Measurements from ENCODE around the gene ZGPAT. TPM values are rescaled to one million over a fixed set of nuclear protein-coding genes. Genes with fewer than 3 reads are reported as not detected.

The ZGPAT gene
- total RNA-seq, 4 donors from 2014 or later, result 21.7 to 25.8 (median 23.3) TPM

DNA sequence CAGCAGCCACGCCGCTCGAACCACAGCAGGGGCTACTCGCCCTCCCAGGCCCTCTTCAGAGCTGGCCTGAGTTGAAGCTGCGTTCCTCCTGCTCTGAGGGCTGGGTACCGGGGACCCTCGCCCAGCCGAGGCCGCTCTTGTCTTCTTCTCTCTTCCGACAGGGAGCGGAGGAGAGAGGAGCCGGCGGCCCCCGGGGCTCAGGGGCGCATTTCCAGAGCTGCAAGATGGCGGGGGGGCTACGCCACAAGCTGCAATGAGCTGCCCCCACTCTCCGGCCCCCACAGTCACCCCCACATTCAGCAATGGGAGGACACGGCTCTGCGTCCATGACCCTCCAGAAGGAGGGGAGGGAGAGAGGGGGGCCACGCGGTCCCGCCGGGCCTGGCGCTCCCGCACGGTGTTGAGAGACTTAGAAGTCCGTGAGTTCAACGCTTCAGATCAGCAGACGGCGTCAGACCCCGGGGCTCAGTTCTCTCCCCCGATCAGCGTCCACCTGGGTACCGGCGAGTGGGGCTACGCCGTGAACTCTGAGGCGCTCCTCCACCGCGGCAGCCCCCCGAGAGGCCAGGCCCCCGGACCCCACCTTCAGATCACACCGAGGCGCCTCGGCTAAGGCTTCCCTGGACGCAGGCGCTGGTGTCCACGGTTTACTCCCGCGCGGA is 63.3 kb downstream of the ZGPAT start:
- DNase-seq (ENCODE audit: low spot score in 2 of 2), result no peak
- no peaks in the 10 kb centered on the region for H3K9me3 ChIP-seq
- H3K27ac ChIP-seq, result no peak overlapping the region
- peaks cover 25% of the 10 kb centered on the region for H3K4me1 ChIP-seq
- no peak for TF ChIP-seq POLR2AphosphoS5 (IDR thresholded peaks at IDR 0.05)
- TF ChIP-seq, protein P1, sequence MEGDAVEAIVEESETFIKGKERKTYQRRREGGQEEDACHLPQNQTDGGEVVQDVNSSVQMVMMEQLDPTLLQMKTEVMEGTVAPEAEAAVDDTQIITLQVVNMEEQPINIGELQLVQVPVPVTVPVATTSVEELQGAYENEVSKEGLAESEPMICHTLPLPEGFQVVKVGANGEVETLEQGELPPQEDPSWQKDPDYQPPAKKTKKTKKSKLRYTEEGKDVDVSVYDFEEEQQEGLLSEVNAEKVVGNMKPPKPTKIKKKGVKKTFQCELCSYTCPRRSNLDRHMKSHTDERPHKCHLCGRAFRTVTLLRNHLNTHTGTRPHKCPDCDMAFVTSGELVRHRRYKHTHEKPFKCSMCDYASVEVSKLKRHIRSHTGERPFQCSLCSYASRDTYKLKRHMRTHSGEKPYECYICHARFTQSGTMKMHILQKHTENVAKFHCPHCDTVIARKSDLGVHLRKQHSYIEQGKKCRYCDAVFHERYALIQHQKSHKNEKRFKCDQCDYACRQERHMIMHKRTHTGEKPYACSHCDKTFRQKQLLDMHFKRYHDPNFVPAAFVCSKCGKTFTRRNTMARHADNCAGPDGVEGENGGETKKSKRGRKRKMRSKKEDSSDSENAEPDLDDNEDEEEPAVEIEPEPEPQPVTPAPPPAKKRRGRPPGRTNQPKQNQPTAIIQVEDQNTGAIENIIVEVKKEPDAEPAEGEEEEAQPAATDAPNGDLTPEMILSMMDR (IDR thresholded peaks at IDR 0.05), result no peak
- TF ChIP-seq POLR2A (IDR thresholded peaks at IDR 0.05), result no peak
- TF ChIP-seq EP300 (IDR thresholded peaks at IDR 0.05), result no peak
- peaks cover 19% of the 10 kb centered on the region for H3K36me3 ChIP-seq
- H3K4me3 ChIP-seq, result no peak overlapping the region
- H3K27me3 ChIP-seq, result no peaks in the 10 kb centered on the region
- WGBS, result 90% methylated on average over 37 of the region's 52 CpGs

DNA sequence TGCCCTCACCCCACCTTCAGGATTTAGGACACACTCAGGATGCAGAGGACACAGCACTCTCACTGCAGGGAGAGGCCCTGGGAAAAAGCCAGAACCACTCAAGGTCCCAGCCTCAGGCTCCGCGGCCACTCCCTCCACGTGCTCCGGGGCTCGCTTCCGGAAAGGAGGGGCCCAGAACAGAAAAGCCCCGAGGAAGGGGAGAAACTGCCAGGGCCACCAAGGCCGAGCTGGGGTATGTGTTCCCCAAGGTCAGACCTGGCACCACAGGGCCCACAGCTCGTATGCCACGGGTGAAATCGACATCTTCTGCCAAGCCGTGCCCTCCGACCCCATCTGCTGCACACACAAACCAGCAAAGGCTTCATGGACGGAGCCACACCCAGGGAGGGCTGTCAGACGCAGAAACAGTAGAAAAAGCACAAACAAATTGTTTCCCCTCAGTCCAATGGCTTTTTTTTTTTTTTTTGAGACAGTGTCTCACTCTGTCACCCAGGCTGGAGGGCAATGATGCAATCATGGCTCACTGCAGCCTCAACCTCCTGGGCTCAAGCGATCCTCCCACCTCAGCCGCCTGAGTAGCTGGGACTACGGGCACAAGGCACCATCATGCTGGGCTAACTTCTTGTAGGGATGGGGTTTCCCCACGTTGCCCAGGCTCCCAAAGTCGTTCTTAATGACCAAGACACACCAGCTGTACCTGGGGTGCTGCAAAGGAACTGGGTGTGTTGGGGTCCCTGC is 65.1 kb downstream of the ZGPAT start:
- no peak overlapping the region for H3K27ac ChIP-seq
- TF ChIP-seq EP300 (IDR thresholded peaks at IDR 0.05) (no peak), POLR2AphosphoS5 (IDR thresholded peaks at IDR 0.05) (no peak), POLR2A (IDR thresholded peaks at IDR 0.05) (no peak)
- TF ChIP-seq, protein P1 (IDR thresholded peaks at IDR 0.05), result no peak
- no peak overlapping the region for H3K4me3 ChIP-seq
- peak in 1 of 2 donors; percentile 64 for DNase-seq (ENCODE audit: low spot score in 2 of 2)
- WGBS, result 41% methylated on average over 16 of the region's 20 CpGs
- H3K27me3 ChIP-seq, result no peaks in the 10 kb centered on the region
- H3K9me3 ChIP-seq, result no peaks in the 10 kb centered on the region
- H3K36me3 ChIP-seq, result peaks cover 9% of the 10 kb centered on the region
- peaks cover 25% of the 10 kb centered on the region for H3K4me1 ChIP-seq

DNA sequence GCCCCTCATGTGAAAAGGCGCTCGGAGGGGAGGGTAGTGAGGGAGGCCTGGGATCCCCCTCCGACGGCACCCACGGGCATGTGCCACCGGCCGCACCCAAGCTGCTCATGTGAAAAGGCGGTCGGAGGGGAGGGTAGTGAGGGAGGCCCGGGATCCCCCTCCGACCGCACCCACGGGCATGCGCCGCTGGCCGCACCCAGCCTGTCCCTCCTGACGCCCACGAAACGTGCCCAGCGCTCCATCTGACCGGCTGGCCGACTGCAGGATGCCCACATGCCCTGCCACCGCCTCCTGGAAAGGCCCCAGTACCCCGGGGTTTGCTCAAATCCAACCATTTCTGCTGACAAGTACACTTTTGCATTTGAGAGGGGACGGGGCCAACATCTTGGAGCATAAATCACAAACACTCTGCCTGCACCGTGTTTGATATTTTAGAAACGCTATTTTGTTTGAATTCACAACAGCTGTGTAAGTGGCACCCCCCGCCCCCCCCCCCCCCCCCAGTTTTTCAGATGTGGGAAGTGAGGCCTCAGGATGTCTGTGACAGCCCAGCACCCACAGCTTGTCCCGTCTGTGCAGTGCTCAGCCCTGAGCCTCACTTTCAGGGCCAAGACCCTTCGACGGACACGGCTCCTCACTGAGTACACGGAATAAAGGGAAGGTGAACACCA is 65.9 kb downstream of the ZGPAT start:
- WGBS, result 75% methylated on average over 19 of the region's 33 CpGs
- peaks cover 6% of the 10 kb centered on the region for H3K36me3 ChIP-seq
- TF ChIP-seq POLR2A (IDR thresholded peaks at IDR 0.05) (no peak), POLR2AphosphoS5 (IDR thresholded peaks at IDR 0.05) (no peak), EP300 (IDR thresholded peaks at IDR 0.05) (no peak)
- TF ChIP-seq, protein P1 (IDR thresholded peaks at IDR 0.05), result no peak
- H3K4me3 ChIP-seq, result no peak overlapping the region
- H3K9me3 ChIP-seq, result no peaks in the 10 kb centered on the region
- DNase-seq (ENCODE audit: low spot score in 2 of 2), result no peak
- H3K27ac ChIP-seq, result no peak overlapping the region
- no peaks in the 10 kb centered on the region for H3K27me3 ChIP-seq
- H3K4me1 ChIP-seq, result peaks cover 25% of the 10 kb centered on the region

DNA sequence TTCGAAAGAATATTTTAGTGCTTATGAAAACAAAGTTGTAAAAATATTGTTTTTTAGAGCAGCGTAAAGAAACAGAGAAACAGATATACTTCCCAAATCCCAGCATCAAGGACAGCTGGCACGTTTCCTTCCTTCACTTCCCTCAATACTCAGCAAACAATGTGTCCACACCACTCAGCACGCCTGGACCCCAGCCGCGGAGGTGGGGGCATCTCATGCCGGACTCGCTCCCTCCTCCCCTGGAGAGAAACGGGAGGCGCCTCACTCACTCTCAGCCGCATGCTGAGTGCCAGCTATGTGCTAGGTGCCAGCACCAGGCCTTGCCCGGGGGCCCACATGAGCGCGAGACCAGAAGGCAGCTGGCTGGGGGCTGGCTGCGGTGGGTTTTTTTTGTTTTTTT is 66.5 kb downstream of the ZGPAT start:
- no peaks in the 10 kb centered on the region for H3K27me3 ChIP-seq
- no peak overlapping the region for H3K27ac ChIP-seq
- H3K36me3 ChIP-seq, result no peaks in the 10 kb centered on the region
- peak overlapping the region; percentile 10 for H3K4me3 ChIP-seq
- WGBS, result 63% methylated on average over 15 of the region's 15 CpGs
- H3K9me3 ChIP-seq, result no peaks in the 10 kb centered on the region
- TF ChIP-seq, protein P1 (IDR thresholded peaks at IDR 0.05), result no peak
- DNase-seq (ENCODE audit: low spot score in 2 of 2), result no peak
- peaks cover 25% of the 10 kb centered on the region for H3K4me1 ChIP-seq
